ENCODE results near the gene CABP1. TPM values are rescaled to one million over a fixed set of nuclear protein-coding genes. Genes with fewer than 3 reads are reported as not detected.

CABP1 gene
- total RNA-seq, 4 donors from 2014 or later, result 0.81 to 3.0 (median 1.2) TPM

DNA sequence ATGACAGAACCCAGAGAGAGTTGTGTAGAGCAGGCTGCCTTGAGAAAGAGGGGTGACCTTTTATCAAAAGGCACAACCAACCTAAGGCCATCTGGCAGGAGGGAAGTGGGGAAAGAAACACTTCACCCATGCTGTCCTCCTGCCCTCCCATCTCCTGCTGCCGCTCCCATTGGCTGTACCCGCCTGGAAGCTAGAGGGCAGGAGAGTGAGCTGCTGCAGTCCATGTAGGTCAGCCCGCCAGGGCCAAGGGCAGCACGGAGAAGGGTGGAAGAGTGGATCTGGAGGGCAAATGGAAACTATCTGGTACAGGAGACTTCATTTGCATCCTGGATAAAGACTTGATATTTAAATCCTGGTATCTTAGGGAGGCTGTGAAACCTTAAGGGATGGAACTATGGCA, 11.5 kb upstream of the CABP1 start:
- no peaks in the 10 kb centered on the region for H3K4me1 ChIP-seq
- WGBS, 2 donors (ENCODE audit: low coverage in 1 of 2), result 40% methylated on average over 3 of the region's 4 CpGs; no CpG with 5 or more reads in 1 of the 2 donors

DNA sequence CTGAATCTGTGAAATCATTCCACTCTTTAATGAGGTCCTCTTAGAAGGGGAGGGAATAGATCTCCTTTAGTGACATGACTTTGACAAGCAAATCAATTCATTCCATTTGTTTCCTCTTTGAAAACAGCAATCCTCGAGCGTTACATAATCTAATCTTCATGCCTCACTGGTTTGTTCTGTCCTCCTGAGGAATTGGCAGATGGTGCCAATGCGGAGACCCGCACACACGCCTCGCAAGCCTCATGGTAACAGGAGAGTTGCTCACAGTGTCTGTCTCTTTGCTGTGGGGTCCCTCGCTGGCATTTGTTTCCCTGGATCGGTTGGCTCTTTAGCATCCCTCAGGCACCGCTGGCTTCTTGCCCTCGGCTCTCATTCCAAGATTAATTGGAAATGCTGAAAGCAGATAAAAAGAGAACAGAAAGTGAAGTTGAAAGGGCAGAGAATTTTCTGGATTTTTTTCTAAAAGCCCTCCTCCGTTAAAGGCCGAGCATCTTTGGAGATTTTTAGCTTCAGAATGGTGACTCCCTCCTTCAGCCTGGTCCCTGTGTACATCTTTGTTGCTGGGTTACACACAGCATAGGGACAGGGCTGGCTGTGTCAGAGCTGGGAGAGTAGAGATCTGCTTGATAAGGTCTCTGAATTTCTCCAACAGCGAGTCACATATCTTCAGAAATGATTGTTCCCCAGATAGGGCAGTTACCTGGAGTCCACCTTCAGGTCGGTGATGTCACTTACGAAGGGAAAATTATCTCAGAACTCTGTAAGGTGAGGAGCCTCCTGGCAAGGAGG, 10.1 kb upstream of the CABP1 start:
- Histone ChIP-seq H3K27me3 (peaks cover 13% of the 10 kb centered on the region), H3K9me3 (no peaks in the 10 kb centered on the region), H3K4me3 (no peak overlapping the region), H3K36me3 (no peaks in the 10 kb centered on the region), H3K27ac (no peak overlapping the region), H3K4me1 (no peaks in the 10 kb centered on the region)
- TF ChIP-seq EP300 (IDR thresholded peaks at IDR 0.05), result no peak
- TF ChIP-seq POLR2A (IDR thresholded peaks at IDR 0.05), result no peak
- no peak for TF ChIP-seq POLR2AphosphoS5 (IDR thresholded peaks at IDR 0.05)
- TF ChIP-seq, protein P1, sequence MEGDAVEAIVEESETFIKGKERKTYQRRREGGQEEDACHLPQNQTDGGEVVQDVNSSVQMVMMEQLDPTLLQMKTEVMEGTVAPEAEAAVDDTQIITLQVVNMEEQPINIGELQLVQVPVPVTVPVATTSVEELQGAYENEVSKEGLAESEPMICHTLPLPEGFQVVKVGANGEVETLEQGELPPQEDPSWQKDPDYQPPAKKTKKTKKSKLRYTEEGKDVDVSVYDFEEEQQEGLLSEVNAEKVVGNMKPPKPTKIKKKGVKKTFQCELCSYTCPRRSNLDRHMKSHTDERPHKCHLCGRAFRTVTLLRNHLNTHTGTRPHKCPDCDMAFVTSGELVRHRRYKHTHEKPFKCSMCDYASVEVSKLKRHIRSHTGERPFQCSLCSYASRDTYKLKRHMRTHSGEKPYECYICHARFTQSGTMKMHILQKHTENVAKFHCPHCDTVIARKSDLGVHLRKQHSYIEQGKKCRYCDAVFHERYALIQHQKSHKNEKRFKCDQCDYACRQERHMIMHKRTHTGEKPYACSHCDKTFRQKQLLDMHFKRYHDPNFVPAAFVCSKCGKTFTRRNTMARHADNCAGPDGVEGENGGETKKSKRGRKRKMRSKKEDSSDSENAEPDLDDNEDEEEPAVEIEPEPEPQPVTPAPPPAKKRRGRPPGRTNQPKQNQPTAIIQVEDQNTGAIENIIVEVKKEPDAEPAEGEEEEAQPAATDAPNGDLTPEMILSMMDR (IDR thresholded peaks at IDR 0.05), result no peak
- WGBS, 2 donors (ENCODE audit: low coverage in 1 of 2), result 62 to 71% methylated on average over 10 to 13 of the region's 15 CpGs
- ATAC-seq, result no peak

More for the DNA sequence above, 11.5 kb upstream of the CABP1 start:
- no peaks in the 10 kb centered on the region for H3K9me3 ChIP-seq
- no peak for ATAC-seq
- H3K36me3 ChIP-seq, result no peaks in the 10 kb centered on the region
- H3K27me3 ChIP-seq, result peaks cover 13% of the 10 kb centered on the region
- H3K27ac ChIP-seq, result no peak overlapping the region
- no peak overlapping the region for H3K4me3 ChIP-seq
- TF ChIP-seq POLR2AphosphoS5 (IDR thresholded peaks at IDR 0.05) (no peak), POLR2A (IDR thresholded peaks at IDR 0.05) (no peak), EP300 (IDR thresholded peaks at IDR 0.05) (no peak)
- TF ChIP-seq, protein P1 (IDR thresholded peaks at IDR 0.05), result no peak

DNA sequence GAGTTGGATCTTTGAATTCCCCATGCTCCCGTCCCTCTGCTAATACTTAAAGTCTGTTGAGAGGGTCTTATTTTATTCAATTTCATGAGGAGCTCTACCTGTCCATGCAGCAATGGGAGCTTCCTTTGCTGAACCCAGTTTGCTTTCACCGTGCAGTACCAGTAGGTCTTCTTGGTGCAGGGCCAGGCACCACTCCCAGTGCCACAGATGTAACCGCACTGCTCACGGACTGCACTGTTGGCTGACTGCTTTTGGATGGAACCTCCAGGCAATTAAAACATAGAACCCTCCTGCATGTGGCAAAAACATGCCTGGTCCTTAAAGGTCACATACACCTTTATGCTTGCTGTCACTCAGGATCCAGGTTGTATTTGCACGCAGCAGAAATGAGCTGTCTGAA, 9.3 kb upstream of the CABP1 start:
- Histone ChIP-seq H3K4me3 (no peak overlapping the region), H3K27me3 (peaks cover 13% of the 10 kb centered on the region), H3K9me3 (no peaks in the 10 kb centered on the region), H3K27ac (no peak overlapping the region), H3K36me3 (no peaks in the 10 kb centered on the region), H3K4me1 (no peaks in the 10 kb centered on the region)
- no peak for ATAC-seq
- 42 to 68% methylated on average over 2 to 5 of the region's 5 CpGs for WGBS, 2 donors (ENCODE audit: low coverage in 1 of 2)
- TF ChIP-seq POLR2AphosphoS5 (IDR thresholded peaks at IDR 0.05), result no peak
- TF ChIP-seq POLR2A (IDR thresholded peaks at IDR 0.05), result no peak
- TF ChIP-seq, protein P1 (IDR thresholded peaks at IDR 0.05), result no peak

DNA sequence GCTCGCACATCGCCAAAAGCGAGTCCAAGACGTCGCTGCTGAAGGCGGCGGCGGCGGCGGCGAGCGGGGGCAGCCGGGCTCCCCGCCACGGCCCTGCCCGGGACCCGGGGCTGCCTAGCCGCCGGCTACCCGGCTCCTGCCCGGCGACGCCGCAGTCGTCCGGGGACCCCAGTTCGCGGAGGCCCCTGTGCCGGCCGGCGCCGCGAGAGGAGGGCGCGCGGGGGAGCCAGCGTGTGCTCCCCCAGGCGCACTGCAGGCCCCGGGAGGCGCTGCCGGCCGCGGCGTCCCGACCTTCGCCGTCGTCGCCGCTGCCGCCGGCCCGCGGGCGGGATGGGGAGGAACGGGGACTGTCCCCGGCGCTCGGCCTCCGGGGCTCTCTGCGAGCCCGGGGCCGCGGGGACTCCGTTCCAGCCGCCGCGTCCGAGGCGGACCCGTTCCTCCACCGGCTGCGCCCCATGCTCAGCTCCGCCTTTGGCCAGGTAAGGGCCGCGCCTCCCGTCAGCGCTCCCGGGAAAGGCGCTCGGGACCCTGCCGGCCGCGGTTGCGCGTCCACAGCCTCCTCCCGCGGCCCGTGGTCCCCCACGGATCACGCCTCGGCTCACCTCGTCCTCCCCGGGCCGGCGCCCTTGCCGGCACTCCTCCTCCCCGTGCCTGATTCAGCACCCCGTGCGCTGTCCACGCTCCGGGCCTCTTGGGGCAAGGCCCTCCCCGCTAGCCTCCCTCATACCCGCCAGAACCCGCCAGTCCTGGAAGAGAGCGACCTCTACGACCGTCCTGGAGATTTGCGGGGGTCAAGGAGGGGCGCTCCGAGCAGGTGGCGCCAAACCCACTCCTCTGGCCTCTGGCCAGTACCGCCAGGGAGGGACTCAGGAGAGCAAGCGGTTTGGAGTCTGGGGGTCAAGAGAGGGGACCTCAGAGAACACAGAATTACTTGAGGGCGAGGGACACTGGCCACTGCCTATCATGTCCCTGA, 721 bp downstream of the CABP1 start:
- H3K27ac ChIP-seq, result no peak overlapping the region
- 20 to 40% methylated on average over 1 of the region's 115 CpGs for WGBS, 2 donors (ENCODE audit: low coverage in 1 of 2)
- peaks cover 77% of the 10 kb centered on the region for H3K27me3 ChIP-seq
- H3K9me3 ChIP-seq, result no peaks in the 10 kb centered on the region
- no peak for TF ChIP-seq EP300 (IDR thresholded peaks at IDR 0.05)
- no peak for TF ChIP-seq POLR2A (IDR thresholded peaks at IDR 0.05)
- TF ChIP-seq POLR2AphosphoS5 (IDR thresholded peaks at IDR 0.05), result no peak
- TF ChIP-seq, protein P1 (IDR thresholded peaks at IDR 0.05), result no peak
- peak overlapping the region; percentile 13 to 53 for H3K4me3 ChIP-seq
- H3K4me1 ChIP-seq, result peaks cover 0 to 23% (median 12%) of the 10 kb centered on the region in 3 donors
- ATAC-seq, result peak; percentile 70
- H3K36me3 ChIP-seq, result no peaks in the 10 kb centered on the region
